ENCODE measurements around the gene SPACA6.
"Not testable (repeated sequence)": the region's sequence is repeated elsewhere in the genome, so short reads cannot be mapped to it uniquely, and the experiment has no call there.

Gene SPACA6

GRCh38 chr19:51668216-51668615 is 24.9 kb upstream of the SPACA6 start:
- DNase-seq (ENCODE audit: low spot score): no peak
- in situ Hi-C loops (cut with MboI; ENCODE audit: low pct_unique_long_range_greater_than_20kb, low sequenced_read_pairs, unreplicated experiment): loop anchor here (25.0 kb wide), 2 partner anchors 331 to 506 kb away; partner anchors contain the start of gene VSIG10L
- no peak for TF ChIP-seq CTCF (IDR thresholded peaks at IDR 0.05; ENCODE audit: extremely low read depth, insufficient read depth, missing control alignments)

GRCh38 chr19:51675911-51676565 is 17.1 kb upstream of the SPACA6 start:
- DNase-seq (ENCODE audit: low spot score); in situ Hi-C loops (cut with MboI; ENCODE audit: low pct_unique_long_range_greater_than_20kb, low sequenced_read_pairs, unreplicated experiment): not testable (repeated sequence)
- TF ChIP-seq CTCF (IDR thresholded peaks at IDR 0.05; ENCODE audit: extremely low read depth, insufficient read depth, missing control alignments): peak; percentile 38

- in situ Hi-C loops (cut with MboI; ENCODE audit: low pct_unique_long_range_greater_than_20kb, low sequenced_read_pairs, unreplicated experiment): no loop called here
- no peak for DNase-seq (ENCODE audit: low spot score)
- no peak for TF ChIP-seq CTCF (IDR thresholded peaks at IDR 0.05; ENCODE audit: extremely low read depth, insufficient read depth, missing control alignments)
Observed at GRCh38 chr19:51676566-51677083, 16.5 kb upstream of the SPACA6 start.

- in situ Hi-C loops (cut with MboI; ENCODE audit: low pct_unique_long_range_greater_than_20kb, low sequenced_read_pairs, unreplicated experiment): no loop called here
- TF ChIP-seq CTCF (IDR thresholded peaks at IDR 0.05; ENCODE audit: extremely low read depth, insufficient read depth, missing control alignments): no peak
Observed at GRCh38 chr19:51680474-51680873, 12.7 kb upstream of the SPACA6 start.

GRCh38 chr19:51681286-51681941 is 11.7 kb upstream of the SPACA6 start:
- DNase-seq (ENCODE audit: low spot score): no peak
- no peak for TF ChIP-seq CTCF (IDR thresholded peaks at IDR 0.05; ENCODE audit: extremely low read depth, insufficient read depth, missing control alignments)
- in situ Hi-C loops (cut with MboI; ENCODE audit: low pct_unique_long_range_greater_than_20kb, low sequenced_read_pairs, unreplicated experiment): no loop called here

More at GRCh38 chr19:51680474-51680873, 12.7 kb upstream of the SPACA6 start:
- no peak for DNase-seq (ENCODE audit: low spot score)

- no peak for DNase-seq (ENCODE audit: low spot score)
- in situ Hi-C loops (cut with MboI; ENCODE audit: low pct_unique_long_range_greater_than_20kb, low sequenced_read_pairs, unreplicated experiment): no loop called here
- TF ChIP-seq CTCF (IDR thresholded peaks at IDR 0.05; ENCODE audit: extremely low read depth, insufficient read depth, missing control alignments): no peak
Observed at GRCh38 chr19:51686171-51686570, 7.0 kb upstream of the SPACA6 start.
